ENCODE results near the gene TTLL10. TPM values are rescaled to one million over a fixed set of nuclear protein-coding genes. Genes with fewer than 3 reads are reported as not detected.

The TTLL10 gene
- total RNA-seq, 1 donor from 2014 or later = not detected

GRCh38 chr1:1239227-1239613 lies 65.5 kb downstream of the TTLL10 start:
- DNase-seq = no peak
- intact Hi-C loops (cut with micrococcal nuclease) = no loop called here
- ATAC-seq = no peak

- DNase-seq = no peak
- intact Hi-C loops (cut with micrococcal nuclease) = no loop called here
- no peak for ATAC-seq
Observed at GRCh38 chr1:1239614-1240347, 66.1 kb downstream of the TTLL10 start.

- ATAC-seq (no peak), DNase-seq (no peak)
- intact Hi-C loops (cut with micrococcal nuclease) = no loop called here
Observed at GRCh38 chr1:1240348-1240732, 66.7 kb downstream of the TTLL10 start.

- ATAC-seq (no peak), DNase-seq (no peak)
- intact Hi-C loops (cut with micrococcal nuclease) = no loop called here
Observed at GRCh38 chr1:1240822-1241587, 67.3 kb downstream of the TTLL10 start.

GRCh38 chr1:1241588-1242219 lies 68.0 kb downstream of the TTLL10 start:
- intact Hi-C loops (cut with micrococcal nuclease) = no loop called here
- no peak for ATAC-seq
- DNase-seq = no peak

- ATAC-seq = no peak
- intact Hi-C loops (cut with micrococcal nuclease) = no loop called here
- no peak for DNase-seq
Observed at GRCh38 chr1:1242461-1243265, 69.0 kb downstream of the TTLL10 start.

GRCh38 chr1:1243266-1243660 lies 69.6 kb downstream of the TTLL10 start:
- DNase-seq (no peak), ATAC-seq (no peak)
- intact Hi-C loops (cut with micrococcal nuclease) = no loop called here

- no peak for ATAC-seq
- no peak for DNase-seq
- intact Hi-C loops (cut with micrococcal nuclease) = no loop called here
Observed at GRCh38 chr1:1243807-1244191, 70.1 kb downstream of the TTLL10 start.

GRCh38 chr1:1244192-1244811 lies 70.6 kb downstream of the TTLL10 start:
- DNase-seq (no peak), ATAC-seq (no peak)
- intact Hi-C loops (cut with micrococcal nuclease) = no loop called here

- intact Hi-C loops (cut with micrococcal nuclease) = no loop called here
- no peak for DNase-seq
- ATAC-seq = no peak
Observed at GRCh38 chr1:1245178-1245816, 71.6 kb downstream of the TTLL10 start.

- intact Hi-C loops (cut with micrococcal nuclease) = no loop called here
- ATAC-seq (no peak), DNase-seq (no peak)
Observed at GRCh38 chr1:1245817-1246576, 72.3 kb downstream of the TTLL10 start.

- intact Hi-C loops (cut with micrococcal nuclease) = no loop called here
- ATAC-seq = no peak
- DNase-seq = no peak
Observed at GRCh38 chr1:1246577-1247340, 73.1 kb downstream of the TTLL10 start, which contains the start of gene C1QTNF12. TSS of gene C1QTNF12 (minus strand) at chr1:1246722. CDS start at chr1:1246690, 32 bp downstream.

GRCh38 chr1:1247341-1247913 lies 73.7 kb downstream of the TTLL10 start:
- DNase-seq = no peak
- no peak for ATAC-seq
- intact Hi-C loops (cut with micrococcal nuclease) = no loop called here

Data from left ventricle myocardium superior (tissue), 1 donor.